ENCODE data around the gene TMEM235. TPM values are rescaled to one million over a fixed set of nuclear protein-coding genes. Genes with fewer than 3 reads are reported as not detected.

Gene TMEM235
- total RNA-seq, 1 donor from 2014 or later = 21.1 TPM

Other genes with a start within 250 kb of the TMEM235 start
- 292 TPM for gene TMC6, start 102.9 kb upstream of the TMEM235 start, total RNA-seq (ENCODE audit: unreplicated experiment)
- 55.8 TPM for gene TMC8, start 100.9 kb upstream of the TMEM235 start, total RNA-seq (ENCODE audit: unreplicated experiment)
- not detected for gene C17orf99, start 85.2 kb upstream of the TMEM235 start, total RNA-seq (ENCODE audit: unreplicated experiment)
- gene SYNGR2, start 63.0 kb upstream of the TMEM235 start, total RNA-seq (ENCODE audit: unreplicated experiment) = 72.6 TPM
- 23.8 TPM for gene TK1, start 44.6 kb upstream of the TMEM235 start, total RNA-seq (ENCODE audit: unreplicated experiment)
- 135 TPM for gene AFMID, start 44.3 kb upstream of the TMEM235 start, total RNA-seq (ENCODE audit: unreplicated experiment)
- 22.0 TPM for gene BIRC5, start 17.4 kb upstream of the TMEM235 start, total RNA-seq (ENCODE audit: unreplicated experiment)
- 30.2 TPM for gene SOCS3, start 128.4 kb downstream of the TMEM235 start, total RNA-seq (ENCODE audit: unreplicated experiment)
- 85.5 TPM for gene PGS1, start 147.0 kb downstream of the TMEM235 start, total RNA-seq (ENCODE audit: unreplicated experiment)